C4-2B (cell line): ENCODE data around the gene OR2A7.
"Not testable (repeated sequence)": the region's sequence is repeated elsewhere in the genome, so short reads cannot be mapped to it uniquely, and the experiment has no call there.

ENCODE experiments used
- ZFX ChIP-seq: fragments of 450-650 bp; IDR thresholded peaks from 2 replicates; pipeline ENCODE4 v1.6.1; 2017
- TF ChIP-seq, protein P1 (sequence below): fragments of 450-650 bp; conservative IDR thresholded peaks from 2 replicates; pipeline ENCODE4 v1.5.1; 2017; ENCODE audit warnings: mild to moderate bottlenecking

DNA sequence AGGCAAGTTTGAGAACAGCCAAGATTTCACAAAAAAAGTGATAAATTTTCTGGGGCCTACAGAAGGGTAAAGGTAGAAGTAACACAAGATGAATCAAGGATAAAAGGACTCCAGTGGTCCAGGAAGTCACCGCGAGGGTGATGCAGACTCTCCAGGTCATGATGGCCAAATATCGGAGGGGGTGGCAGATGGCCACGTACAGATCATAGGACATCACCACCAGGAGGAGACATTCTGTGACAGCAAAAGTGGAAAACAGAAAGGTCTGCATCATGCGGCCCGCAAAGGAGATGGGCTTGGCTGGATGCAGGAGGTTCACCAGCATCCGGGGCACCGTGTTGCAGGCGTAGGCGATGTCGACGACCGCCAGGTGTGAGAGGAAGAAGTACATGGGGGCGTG, 5.5 kb downstream of the OR2A7 start:
- TF ChIP-seq, protein P1, sequence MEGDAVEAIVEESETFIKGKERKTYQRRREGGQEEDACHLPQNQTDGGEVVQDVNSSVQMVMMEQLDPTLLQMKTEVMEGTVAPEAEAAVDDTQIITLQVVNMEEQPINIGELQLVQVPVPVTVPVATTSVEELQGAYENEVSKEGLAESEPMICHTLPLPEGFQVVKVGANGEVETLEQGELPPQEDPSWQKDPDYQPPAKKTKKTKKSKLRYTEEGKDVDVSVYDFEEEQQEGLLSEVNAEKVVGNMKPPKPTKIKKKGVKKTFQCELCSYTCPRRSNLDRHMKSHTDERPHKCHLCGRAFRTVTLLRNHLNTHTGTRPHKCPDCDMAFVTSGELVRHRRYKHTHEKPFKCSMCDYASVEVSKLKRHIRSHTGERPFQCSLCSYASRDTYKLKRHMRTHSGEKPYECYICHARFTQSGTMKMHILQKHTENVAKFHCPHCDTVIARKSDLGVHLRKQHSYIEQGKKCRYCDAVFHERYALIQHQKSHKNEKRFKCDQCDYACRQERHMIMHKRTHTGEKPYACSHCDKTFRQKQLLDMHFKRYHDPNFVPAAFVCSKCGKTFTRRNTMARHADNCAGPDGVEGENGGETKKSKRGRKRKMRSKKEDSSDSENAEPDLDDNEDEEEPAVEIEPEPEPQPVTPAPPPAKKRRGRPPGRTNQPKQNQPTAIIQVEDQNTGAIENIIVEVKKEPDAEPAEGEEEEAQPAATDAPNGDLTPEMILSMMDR, result not testable (repeated sequence)
- TF ChIP-seq ZFX, result not testable (repeated sequence)
